Neural cell (in vitro differentiated cells): ENCODE results near the gene RAB6A. TPM values are rescaled to one million over a fixed set of nuclear protein-coding genes. Genes with fewer than 3 reads are reported as not detected.

Experiments used
- H2AFZ ChIP-seq: fragments of 200-600, 300-800 bp; sonication (generic), shearing (Covaris generic); 2 replicates; pipeline ENCODE4 v1.6.0; 2014; ENCODE audit warnings: low read depth, mild to moderate bottlenecking, antibody characterized with exemption, low read length, moderate library complexity
- H3F3A ChIP-seq: fragments of 200-600 bp; shearing (Covaris generic); 2 replicates; pipeline ENCODE4 v1.6.1; 2016; ENCODE audit warnings: mild to moderate bottlenecking, moderate library complexity, mixed read lengths, antibody characterized with exemption, low read length; ENCODE audit not compliant: insufficient read depth, poor library complexity, severe bottlenecking
- H3K27ac ChIP-seq: fragments of 200-600, 300-800 bp; sonication (generic), shearing (Covaris generic); 2 replicates; pipeline ENCODE4 v1.5.1; 2014; ENCODE audit warnings: mild to moderate bottlenecking, low read length, moderate library complexity
- H3K27me3 ChIP-seq: fragments of 300-800, 200-600 bp; sonication (generic), shearing (Covaris generic); 2 replicates; pipeline ENCODE4 v1.6.0; 2014; ENCODE audit warnings: mild to moderate bottlenecking, low read depth, low read length, moderate library complexity; ENCODE audit not compliant: insufficient read depth
- H3K36me3 ChIP-seq: fragments of 300-800, 200-600 bp; sonication (generic), shearing (Covaris generic); 2 replicates; pipeline ENCODE4 v1.5.1; 2014; ENCODE audit warnings: mild to moderate bottlenecking, antibody characterized with exemption, low read length, moderate library complexity; ENCODE audit not compliant: insufficient read depth
- H3K4me2 ChIP-seq: fragments of 300-800, 200-600 bp; sonication (generic), shearing (Covaris generic); 2 replicates; pipeline ENCODE4 v1.6.0; 2014; ENCODE audit warnings: mild to moderate bottlenecking, low read length
- H3K4me3 ChIP-seq: fragments of 300-800, 200-600 bp; sonication (generic), shearing (Covaris generic); 2 replicates; pipeline ENCODE4 v1.5.1; 2014; ENCODE audit warnings: mild to moderate bottlenecking, low read length, moderate library complexity
- H3K79me2 ChIP-seq: fragments of 200-600 bp; shearing (Covaris generic); replicated peaks from 2 replicates; pipeline ENCODE4 v1.6.0; 2014; ENCODE audit warnings: mild to moderate bottlenecking, low read length, moderate library complexity; ENCODE audit not compliant: insufficient read depth
- H3K9ac ChIP-seq: fragments of 300-800, 200-600 bp; sonication (generic), shearing (Covaris generic); 2 replicates; pipeline ENCODE4 v1.6.1; 2016; ENCODE audit warnings: mild to moderate bottlenecking, low read length, mixed read lengths
- H3K9me2 ChIP-seq: fragments of 200-600 bp; shearing (Covaris generic); 2 replicates; pipeline ENCODE4 v1.6.1; 2016; ENCODE audit warnings: mild to moderate bottlenecking, low read length, mixed read lengths; ENCODE audit not compliant: insufficient read depth
- H3K9me3 ChIP-seq: fragments of 200-600, 300-800 bp; sonication (generic), shearing (Covaris generic); 2 replicates; pipeline ENCODE4 v1.6.1; 2016; ENCODE audit warnings: mild to moderate bottlenecking, mixed run types, low read length, moderate library complexity, mixed read lengths
- H4K20me1 ChIP-seq: fragments of 200-600 bp; shearing (Covaris generic); 2 replicates; pipeline ENCODE4 v1.6.1; 2016; ENCODE audit warnings: mild to moderate bottlenecking, mixed run types; ENCODE audit not compliant: insufficient read depth
- CTCF ChIP-seq: fragments of 450-650 bp; IDR thresholded peaks from 2 replicates; pipeline ENCODE4 v1.5.1; 2014; ENCODE audit warnings: antibody characterized with exemption, mild to moderate bottlenecking, moderate library complexity; ENCODE audit not compliant: poor library complexity, severe bottlenecking
- EP300 ChIP-seq: fragments of 450-650 bp; conservative IDR thresholded peaks from 2 replicates; pipeline ENCODE4 v1.6.1; 2014; ENCODE audit warnings: antibody characterized with exemption, mild to moderate bottlenecking, moderate library complexity; ENCODE audit not compliant: poor library complexity, severe bottlenecking
- EZH2 ChIP-seq: fragments of 200-600, 300-800 bp; shearing (Covaris generic), sonication (generic); IDR thresholded peaks from 2 replicates; pipeline ENCODE4 v1.6.1; 2014; ENCODE audit warnings: antibody characterized with exemption, low read length, borderline replicate concordance, mild to moderate bottlenecking; ENCODE audit not compliant: insufficient read depth, poor library complexity, severe bottlenecking
- MXI1 ChIP-seq: fragments of 450-650 bp; conservative IDR thresholded peaks from 2 replicates; pipeline ENCODE4 v1.6.1; 2014; ENCODE audit warnings: antibody characterized with exemption, mild to moderate bottlenecking; ENCODE audit not compliant: poor library complexity, severe bottlenecking
- POLR2AphosphoS5 ChIP-seq: IDR thresholded peaks from 2 replicates; pipeline ENCODE4 v1.6.1; 2012
- RAD21 ChIP-seq: fragments of 450-650 bp; conservative IDR thresholded peaks from 2 replicates; pipeline ENCODE4 v1.6.1; 2014; ENCODE audit warnings: antibody characterized with exemption, mild to moderate bottlenecking, moderate library complexity
- REST ChIP-seq: IDR thresholded peaks from 2 replicates; pipeline ENCODE4 v1.6.1; 2012; ENCODE audit warnings: borderline replicate concordance
- SMC3 ChIP-seq: fragments of 450-650 bp; conservative IDR thresholded peaks from 2 replicates; pipeline ENCODE4 v1.6.1; 2014; ENCODE audit warnings: antibody characterized with exemption, mild to moderate bottlenecking, moderate library complexity; ENCODE audit not compliant: poor library complexity
- TAF1 ChIP-seq: IDR thresholded peaks from 2 replicates; pipeline ENCODE4 v1.6.1; 2012; ENCODE audit warnings: low read depth
- polyA plus RNA-seq: library from polyadenylated mRNA; depleted of rRNA; stranded (reverse); fragments of >200 nt; gene quantifications from 2 replicates; pipeline ENCODE4 v1.2.3, GENCODE V29; 2014

The RAB6A gene
- polyA plus RNA-seq, 1 donor from 2014 or later = 155 TPM

DNA sequence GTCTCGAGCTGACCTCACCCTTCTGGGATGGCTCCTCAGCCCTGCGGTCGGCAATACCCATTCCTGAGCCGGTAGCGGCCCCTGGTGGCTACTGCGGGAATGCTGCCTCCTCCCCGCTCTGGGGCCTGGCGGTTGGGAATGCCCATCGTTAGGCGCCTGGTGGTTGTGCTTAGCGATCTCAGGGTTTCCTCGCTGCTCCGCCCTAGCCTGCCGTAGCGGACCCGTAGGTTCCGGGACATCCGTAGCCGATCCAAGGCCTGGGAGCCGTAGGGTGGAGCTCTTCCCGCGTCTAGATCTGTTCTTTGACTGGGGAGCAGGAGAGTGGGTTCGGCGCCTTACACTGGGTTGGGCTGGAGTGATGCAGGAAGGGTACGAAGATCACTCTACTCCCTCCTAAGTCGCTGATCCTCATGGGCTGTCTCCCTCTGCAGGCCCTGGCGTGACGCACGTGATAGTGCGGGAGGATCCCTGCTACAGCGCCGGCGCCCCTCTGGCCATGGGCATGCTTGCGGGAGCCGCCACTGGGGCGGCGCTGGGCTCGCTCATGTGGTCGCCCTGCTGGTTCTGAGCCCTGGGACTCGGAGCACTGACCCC, 99.7 kb downstream of the RAB6A start:
- Histone ChIP-seq H3K36me3 (no peaks in the 10 kb centered on the region), H3K4me2 (no peak overlapping the region), H3K9me3 (no peaks in the 10 kb centered on the region), H3K27ac (no peak overlapping the region), H4K20me1 (no peaks in the 10 kb centered on the region), H3K9ac (no peak overlapping the region), H3K4me3 (no peak overlapping the region), H3K79me2 (no peaks in the 10 kb centered on the region), H3K27me3 (no peaks in the 10 kb centered on the region), H3F3A (no peaks in the 10 kb centered on the region), H2AFZ (no peak overlapping the region), H3K9me2 (no peaks in the 10 kb centered on the region)
- TF ChIP-seq REST (no peak), POLR2AphosphoS5 (no peak), TAF1 (no peak), EP300 (no peak), SMC3 (peak; percentile 91), CTCF (peak; percentile 88), MXI1 (no peak), RAD21 (peak; percentile 92), EZH2 (no peak)

GRCh38 chr11:73660497-73661034, 100.3 kb downstream of the RAB6A start:
- Histone ChIP-seq H4K20me1 (no peaks in the 10 kb centered on the region), H3K27ac (no peak overlapping the region), H3K9me3 (no peaks in the 10 kb centered on the region), H3F3A (no peaks in the 10 kb centered on the region), H3K9ac (no peak overlapping the region), H3K79me2 (no peaks in the 10 kb centered on the region), H3K36me3 (no peaks in the 10 kb centered on the region), H2AFZ (no peak overlapping the region), H3K4me2 (no peak overlapping the region), H3K9me2 (no peaks in the 10 kb centered on the region), H3K27me3 (no peaks in the 10 kb centered on the region), H3K4me3 (no peak overlapping the region)
- TF ChIP-seq MXI1 = no peak
- no peak for TF ChIP-seq SMC3
- TF ChIP-seq EP300 = no peak
- no peak for TF ChIP-seq REST
- TF ChIP-seq TAF1 = no peak
- TF ChIP-seq POLR2AphosphoS5 = no peak
- TF ChIP-seq CTCF = no peak
- no peak for TF ChIP-seq RAD21
- TF ChIP-seq EZH2 = no peak
